ENCODE data around the gene NFATC2.

DNA sequence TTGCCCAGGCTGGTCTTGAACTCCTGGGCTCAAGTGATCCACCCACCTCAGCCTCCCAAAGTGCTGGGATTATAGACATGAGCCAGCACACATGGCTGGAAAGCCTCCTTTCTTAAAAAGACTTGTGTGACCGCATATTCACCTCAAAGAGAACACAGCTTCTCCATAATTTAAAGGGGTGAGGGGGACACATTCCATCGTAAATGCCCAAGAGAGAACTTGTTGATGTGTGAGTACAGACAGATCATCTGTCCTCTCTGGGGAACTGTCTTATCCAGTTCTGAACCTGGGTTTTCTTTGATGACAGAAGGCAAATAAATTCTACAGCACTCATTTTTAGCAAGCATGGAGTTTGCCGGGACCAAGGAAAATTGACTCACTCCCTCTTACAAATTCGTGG lies 47.2 kb downstream of the NFATC2 start:
- TF ChIP-seq, protein P1, sequence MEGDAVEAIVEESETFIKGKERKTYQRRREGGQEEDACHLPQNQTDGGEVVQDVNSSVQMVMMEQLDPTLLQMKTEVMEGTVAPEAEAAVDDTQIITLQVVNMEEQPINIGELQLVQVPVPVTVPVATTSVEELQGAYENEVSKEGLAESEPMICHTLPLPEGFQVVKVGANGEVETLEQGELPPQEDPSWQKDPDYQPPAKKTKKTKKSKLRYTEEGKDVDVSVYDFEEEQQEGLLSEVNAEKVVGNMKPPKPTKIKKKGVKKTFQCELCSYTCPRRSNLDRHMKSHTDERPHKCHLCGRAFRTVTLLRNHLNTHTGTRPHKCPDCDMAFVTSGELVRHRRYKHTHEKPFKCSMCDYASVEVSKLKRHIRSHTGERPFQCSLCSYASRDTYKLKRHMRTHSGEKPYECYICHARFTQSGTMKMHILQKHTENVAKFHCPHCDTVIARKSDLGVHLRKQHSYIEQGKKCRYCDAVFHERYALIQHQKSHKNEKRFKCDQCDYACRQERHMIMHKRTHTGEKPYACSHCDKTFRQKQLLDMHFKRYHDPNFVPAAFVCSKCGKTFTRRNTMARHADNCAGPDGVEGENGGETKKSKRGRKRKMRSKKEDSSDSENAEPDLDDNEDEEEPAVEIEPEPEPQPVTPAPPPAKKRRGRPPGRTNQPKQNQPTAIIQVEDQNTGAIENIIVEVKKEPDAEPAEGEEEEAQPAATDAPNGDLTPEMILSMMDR (IDR thresholded peaks at IDR 0.05) = no peak
- no peak for TF ChIP-seq POLR2A (IDR thresholded peaks at IDR 0.05)
